ENCODE data around the gene GLI1.
"Not testable (repeated sequence)": the region's sequence is repeated elsewhere in the genome, so short reads cannot be mapped to it uniquely, and the experiment has no call there.

The GLI1 gene

GRCh38 chr12:57491393-57492280, 32.1 kb downstream of the GLI1 start:
- DNase-seq (ENCODE audit: insufficient read length, low spot score) (no peak), FAIRE-seq (no peak)

- FAIRE-seq; DNase-seq (ENCODE audit: insufficient read length, low spot score): not testable (repeated sequence)
Observed at GRCh38 chr12:57495051-57495701, 35.6 kb downstream of the GLI1 start.

- DNase-seq (ENCODE audit: insufficient read length, low spot score) (no peak), FAIRE-seq (no peak)
Observed at GRCh38 chr12:57496822-57497221, 37.2 kb downstream of the GLI1 start.

- no peak for DNase-seq (ENCODE audit: insufficient read length, low spot score)
- no peak for FAIRE-seq
Observed at GRCh38 chr12:57497223-57498131, 37.9 kb downstream of the GLI1 start.

GRCh38 chr12:57498132-57498502, 38.5 kb downstream of the GLI1 start:
- FAIRE-seq: no peak
- DNase-seq (ENCODE audit: insufficient read length, low spot score): no peak

- DNase-seq (ENCODE audit: insufficient read length, low spot score) (no peak), FAIRE-seq (no peak)
Observed at GRCh38 chr12:57498571-57498970, 39.0 kb downstream of the GLI1 start.

- FAIRE-seq: no peak
- DNase-seq (ENCODE audit: insufficient read length, low spot score): no peak
Observed at GRCh38 chr12:57500213-57500612, 40.6 kb downstream of the GLI1 start.

- FAIRE-seq; DNase-seq (ENCODE audit: insufficient read length, low spot score): not testable (repeated sequence)
Observed at GRCh38 chr12:57502311-57502969, 42.9 kb downstream of the GLI1 start.

GRCh38 chr12:57506541-57506940, 47.0 kb downstream of the GLI1 start:
- FAIRE-seq: not testable (repeated sequence)

GRCh38 chr12:57507796-57508195, 48.2 kb downstream of the GLI1 start:
- not testable (repeated sequence) for DNase-seq (ENCODE audit: insufficient read length, low spot score); FAIRE-seq

More at GRCh38 chr12:57506541-57506940, 47.0 kb downstream of the GLI1 start:
- not testable (repeated sequence) for DNase-seq (ENCODE audit: insufficient read length, low spot score)

- FAIRE-seq (no peak), DNase-seq (ENCODE audit: insufficient read length, low spot score) (no peak)
Observed at GRCh38 chr12:57511161-57511560, 51.6 kb downstream of the GLI1 start.

GRCh38 chr12:57511588-57512325, 52.2 kb downstream of the GLI1 start:
- FAIRE-seq (no peak), DNase-seq (ENCODE audit: insufficient read length, low spot score) (no peak)

GRCh38 chr12:57512665-57513064, 53.1 kb downstream of the GLI1 start:
- FAIRE-seq (no peak), DNase-seq (ENCODE audit: insufficient read length, low spot score) (no peak)

GRCh38 chr12:57513266-57513665, 53.7 kb downstream of the GLI1 start:
- no peak for DNase-seq (ENCODE audit: insufficient read length, low spot score)

GRCh38 chr12:57513677-57514076, 54.1 kb downstream of the GLI1 start:
- not testable (repeated sequence) for DNase-seq (ENCODE audit: insufficient read length, low spot score); FAIRE-seq

More at GRCh38 chr12:57513266-57513665, 53.7 kb downstream of the GLI1 start:
- no peak for FAIRE-seq

- DNase-seq (ENCODE audit: insufficient read length, low spot score); FAIRE-seq: not testable (repeated sequence)
Observed at GRCh38 chr12:57514246-57514645, 54.7 kb downstream of the GLI1 start.

- no peak for FAIRE-seq
Observed at GRCh38 chr12:57514720-57515407, 55.3 kb downstream of the GLI1 start.

GRCh38 chr12:57515408-57515933, 55.9 kb downstream of the GLI1 start:
- DNase-seq (ENCODE audit: insufficient read length, low spot score) (no peak), FAIRE-seq (no peak)

More at GRCh38 chr12:57514720-57515407, 55.3 kb downstream of the GLI1 start:
- DNase-seq (ENCODE audit: insufficient read length, low spot score): no peak
